Prostate gland (tissue), 2 donors: ENCODE measurements around the gene FAM180B. TPM values are rescaled to one million over a fixed set of nuclear protein-coding genes. Genes with fewer than 3 reads are reported as not detected.
A peak's percentile ranks its signal among the peaks of the same experiment; 100 is the strongest.
"Not testable (repeated sequence)": the region's sequence is repeated elsewhere in the genome, so short reads cannot be mapped to it uniquely, and the experiment has no call there.

Experiments
- DNase-seq: peaks from one replicate; pipeline ENCODE4 v3.0.0-alpha.2; 2019; ENCODE audit warnings: low spot score
- H3K27ac ChIP-seq, 2 donors: fragments of 200-600 bp; sonication (generic); 2 replicates each; pipeline ENCODE4 v1.5.1; 2017 to 2019
- H3K27me3 ChIP-seq: fragments of 200-600 bp; sonication (generic); replicated peaks from 2 replicates; pipeline ENCODE4 v1.5.1; 2019; ENCODE audit not compliant: insufficient read depth
- H3K36me3 ChIP-seq, 2 donors: fragments of 200-600 bp; sonication (generic); 1 replicate in 1 of 2; 2 replicates in 1 of 2; pipeline versions ENCODE4 v1.5.1 to v1.8.1; 2017 to 2019
- H3K4me1 ChIP-seq: fragments of 200-600 bp; sonication (generic); replicated peaks from 2 replicates; pipeline ENCODE4 v1.5.1; 2019
- H3K4me3 ChIP-seq, 2 donors: fragments of 200-600 bp; sonication (generic); 2 replicates each; pipeline ENCODE4 v1.5.1; 2017 to 2019
- H3K9me3 ChIP-seq: fragments of 200-600 bp; sonication (generic); 2 replicates; pipeline ENCODE4 v1.5.1; 2017
- CTCF ChIP-seq, 4 experiments: fragments of 200-600 bp in 2 of 4; fragments of 450-650 bp in 2 of 4; sonication (generic) in 2 of 4; IDR thresholded peaks; 1 replicate in 3 of 4; 2 replicates in 1 of 4; pipeline ENCODE4 v1.5.1; 2016 to 2019; ENCODE audit warnings: antibody characterized with exemption in 4 of 4, mild to moderate bottlenecking in 2 of 4, moderate library complexity in 2 of 4
- POLR2A ChIP-seq: fragments of 450-650 bp; IDR thresholded peaks from one replicate; pipeline ENCODE4 v1.6.1; 2016; ENCODE audit warnings: antibody characterized with exemption, mild to moderate bottlenecking
- POLR2AphosphoS5 ChIP-seq: sonication (generic); formaldehyde crosslinking; IDR thresholded peaks from one replicate; pipeline ENCODE4 v1.6.1; 2017; ENCODE audit warnings: antibody characterized with exemption
- WGBS: methylation state at CpG from one replicate; pipeline ENCODE4 v1.1.5; 2018; 5-methylcytosine and 5-hydroxymethylcytosine counted together
- intact Hi-C: fragments of 100-400 bp; cut with DNase I; formaldehyde crosslinking; loops from one replicate; pipeline ENCODE4 v1.14.2; 2022
- total RNA-seq, 2 donors: library from RNA; depleted of rRNA; stranded (reverse); fragments of >200 nt; gene quantifications; one replicate each; pipeline ENCODE4 v1.1.0, GENCODE V29; 2016

Gene FAM180B
- total RNA-seq, 2 donors from 2014 or later: not detected

- Histone ChIP-seq H3K36me3 (no peaks in the 10 kb centered on the region), H3K4me1 (no peaks in the 10 kb centered on the region), H3K27ac (peak within 1 kb of the TSS; percentile 84 to 93), H3K4me3 (peak within 1 kb of the TSS; percentile 74 to 98), H3K9me3 (no peaks in the 10 kb centered on the region), H3K27me3 (no peaks in the 10 kb centered on the region)
- under 1% methylated on average over 74 of the region's 89 CpGs for WGBS
- DNase-seq: peak; percentile 87
- intact Hi-C loops: loop anchor here (5.0 to 10.0 kb wide), 2 partner anchors 85 to 148 kb away; partner anchors contain the start of gene SLC39A13
- TF ChIP-seq POLR2AphosphoS5 (peak; percentile 57), POLR2A (peak; percentile 60), CTCF (IDR thresholded peaks at IDR 0.05) (peak; percentile 88 to 97 (median 92))
These were observed 33.7 kb upstream of the FAM180B start, which contains the start of gene CELF1 for GRCh38 chr11:47552566-47553405. CELF1 (minus strand) TSS chr11:47553132; CDS start chr11:47499523, 53,609 bp downstream.

GRCh38 chr11:47553406-47553743 lies 33.1 kb upstream of the FAM180B start:
- intact Hi-C loops: loop anchor here (5.0 to 10.0 kb wide), 2 partner anchors 86 to 149 kb away; partner anchors contain the start of gene SLC39A13
- no peaks in the 10 kb centered on the region for H3K27me3 ChIP-seq
- TF ChIP-seq CTCF (IDR thresholded peaks at IDR 0.05) (no peak), POLR2AphosphoS5 (no peak), POLR2A (no peak)
- H3K4me1 ChIP-seq: no peaks in the 10 kb centered on the region
- no peak for DNase-seq
- peak overlapping the region; percentile 74 to 98 for H3K4me3 ChIP-seq
- peak overlapping the region; percentile 84 to 93 for H3K27ac ChIP-seq
- WGBS: 9% methylated on average over 9 of the region's 9 CpGs
- no peaks in the 10 kb centered on the region for H3K9me3 ChIP-seq
- H3K36me3 ChIP-seq: no peaks in the 10 kb centered on the region

GRCh38 chr11:47557004-47557403 lies 29.5 kb upstream of the FAM180B start:
- WGBS: 89% methylated on average over 12 of the region's 12 CpGs
- H3K4me3 ChIP-seq, DNase-seq, H3K4me1 ChIP-seq, H3K27me3 ChIP-seq, H3K9me3 ChIP-seq, H3K27ac ChIP-seq, H3K36me3 ChIP-seq: not testable (repeated sequence)
- intact Hi-C loops: loop anchor here (10.0 kb wide), 1 partner anchor 152 kb away; the partner anchor contains the start of gene SLC39A13

- no peak for TF ChIP-seq POLR2AphosphoS5
- TF ChIP-seq CTCF (IDR thresholded peaks at IDR 0.05): no peak
- no peak for TF ChIP-seq POLR2A
- no peak for DNase-seq
- Histone ChIP-seq H3K27ac (no peak overlapping the region), H3K4me1 (no peaks in the 10 kb centered on the region), H3K27me3 (no peaks in the 10 kb centered on the region), H3K4me3 (no peak overlapping the region), H3K9me3 (no peaks in the 10 kb centered on the region), H3K36me3 (no peaks in the 10 kb centered on the region)
- 100% methylated on average over 1 of the region's 1 CpG for WGBS
- intact Hi-C loops: loop anchor here (10.0 kb wide), 1 partner anchor 154 kb away; the partner anchor contains the start of gene SLC39A13
These were observed 27.8 kb upstream of the FAM180B start for GRCh38 chr11:47558695-47559094.

- H3K4me1 ChIP-seq: no peaks in the 10 kb centered on the region
- H3K9me3 ChIP-seq: no peaks in the 10 kb centered on the region
- no peak overlapping the region for H3K27ac ChIP-seq
- intact Hi-C loops: no loop called here
- no peak for DNase-seq
- WGBS: 85% methylated on average over 2 of the region's 2 CpGs
- H3K36me3 ChIP-seq: no peaks in the 10 kb centered on the region
- H3K27me3 ChIP-seq: no peaks in the 10 kb centered on the region
- H3K4me3 ChIP-seq: no peak overlapping the region
- no peak for TF ChIP-seq POLR2AphosphoS5
- no peak for TF ChIP-seq POLR2A
- TF ChIP-seq CTCF (IDR thresholded peaks at IDR 0.05): no peak
These were observed 26.1 kb upstream of the FAM180B start for GRCh38 chr11:47560426-47560825.

GRCh38 chr11:47562393-47562792 lies 24.1 kb upstream of the FAM180B start:
- H3K4me3 ChIP-seq, H3K4me1 ChIP-seq, H3K27me3 ChIP-seq, H3K36me3 ChIP-seq, H3K27ac ChIP-seq, H3K9me3 ChIP-seq, DNase-seq, intact Hi-C loops: not testable (repeated sequence)
- WGBS: 92% methylated on average over 4 of the region's 4 CpGs

GRCh38 chr11:47564366-47564765 lies 22.1 kb upstream of the FAM180B start:
- H3K4me3 ChIP-seq, H3K4me1 ChIP-seq, H3K9me3 ChIP-seq, H3K36me3 ChIP-seq, intact Hi-C loops, DNase-seq, H3K27ac ChIP-seq, H3K27me3 ChIP-seq: not testable (repeated sequence)
- WGBS: 91% methylated on average over 10 of the region's 10 CpGs
